DMS53 (cell line): Measurements from ENCODE around the gene NLK.
"Not testable (repeated sequence)": the region's sequence is repeated elsewhere in the genome, so short reads cannot be mapped to it uniquely, and the experiment has no call there.

Experiments
- DNase-seq: peaks from one replicate; lab custom pipeline; 2025; lab: John Stamatoyannopoulos, UW

NLK gene

DNA sequence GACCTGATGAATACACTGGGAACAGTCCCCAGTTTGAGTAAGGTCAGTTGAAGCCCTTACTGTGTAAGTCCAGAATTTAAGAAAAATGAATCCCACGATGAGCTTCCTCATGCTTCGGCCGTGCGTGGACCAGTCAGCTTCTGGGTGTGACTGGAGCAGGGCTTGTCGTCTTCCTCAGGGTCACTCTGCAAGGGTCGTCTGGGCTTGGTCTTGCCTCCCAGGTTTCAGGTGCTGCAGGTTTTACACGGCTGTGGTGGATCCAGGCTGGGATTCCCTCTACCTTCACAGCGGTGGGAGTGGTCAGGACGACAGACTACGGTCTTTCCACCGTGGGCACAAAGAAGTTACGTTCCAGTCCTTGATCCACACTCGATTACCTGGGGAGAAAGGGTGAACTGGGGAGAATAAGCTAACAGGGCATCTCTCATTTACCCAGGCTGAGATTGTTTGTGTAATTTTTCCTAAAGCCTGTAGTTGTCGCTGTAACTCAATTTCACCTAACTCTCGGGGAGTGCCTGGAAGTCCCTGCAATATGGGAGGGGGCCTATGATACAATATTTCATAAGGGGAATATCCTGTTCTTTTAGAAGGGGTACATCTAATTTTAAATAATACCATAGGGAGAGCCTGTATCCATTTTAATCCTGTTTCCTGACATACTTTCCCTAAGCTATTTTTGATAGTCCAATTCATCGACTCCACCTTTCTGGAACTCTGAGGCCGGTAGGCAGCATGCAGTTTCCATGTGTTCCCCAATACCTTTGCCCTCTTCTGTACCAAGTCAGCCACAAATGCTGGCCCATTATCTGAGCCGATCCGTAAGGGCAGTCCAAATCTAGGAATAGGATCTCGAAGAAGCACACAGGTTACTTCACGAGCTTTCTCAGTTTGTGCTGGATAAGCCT is 190.7 kb downstream of the NLK start:
- peak; percentile 47 for DNase-seq

DNA sequence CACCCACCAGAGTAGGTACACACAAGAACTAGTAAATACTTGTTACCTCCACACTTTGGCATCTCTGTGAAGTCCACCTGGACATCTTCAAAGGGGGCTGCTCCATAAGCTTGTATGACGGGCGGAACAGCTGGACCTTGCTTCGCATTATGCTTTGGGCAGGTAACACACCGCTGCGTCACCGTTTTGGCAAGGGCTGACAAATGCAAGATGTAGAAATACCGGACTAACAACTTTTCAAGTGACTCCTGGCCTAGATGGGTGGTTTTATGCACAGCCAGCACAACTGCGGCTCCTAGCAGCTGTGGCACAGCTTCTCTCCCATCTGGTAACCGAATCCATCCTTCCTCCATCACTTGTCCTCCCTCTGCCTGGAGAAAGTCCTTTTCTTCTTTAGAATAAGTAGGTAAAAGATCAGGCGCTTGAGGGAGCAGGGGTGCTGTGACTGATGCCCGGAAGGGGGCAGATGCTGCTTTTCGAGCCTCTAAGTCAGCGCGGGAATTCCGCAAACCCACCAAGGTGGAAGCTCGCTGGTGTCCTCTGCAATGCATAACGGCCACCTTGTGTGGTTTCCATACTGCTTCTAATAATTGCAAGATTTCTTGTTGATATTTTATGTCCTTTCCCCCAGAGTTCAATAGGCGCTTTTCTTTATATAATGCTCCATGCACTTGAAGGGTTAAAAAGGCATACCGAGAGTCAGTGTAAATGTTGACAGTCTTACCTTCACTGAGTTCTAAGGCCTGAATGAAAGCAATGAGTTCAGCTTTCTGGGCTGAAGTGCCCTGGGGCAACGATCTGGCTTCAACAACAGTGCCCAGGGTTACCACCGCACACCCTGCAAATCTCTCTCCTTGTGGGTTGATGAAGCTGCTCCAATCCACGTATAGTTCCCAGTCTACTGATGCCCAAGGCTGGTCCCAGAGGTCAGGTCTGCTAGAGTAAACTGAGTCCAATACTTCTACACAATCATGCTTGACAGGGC is 191.7 kb downstream of the NLK start:
- DNase-seq: peak; percentile 94

DNA sequence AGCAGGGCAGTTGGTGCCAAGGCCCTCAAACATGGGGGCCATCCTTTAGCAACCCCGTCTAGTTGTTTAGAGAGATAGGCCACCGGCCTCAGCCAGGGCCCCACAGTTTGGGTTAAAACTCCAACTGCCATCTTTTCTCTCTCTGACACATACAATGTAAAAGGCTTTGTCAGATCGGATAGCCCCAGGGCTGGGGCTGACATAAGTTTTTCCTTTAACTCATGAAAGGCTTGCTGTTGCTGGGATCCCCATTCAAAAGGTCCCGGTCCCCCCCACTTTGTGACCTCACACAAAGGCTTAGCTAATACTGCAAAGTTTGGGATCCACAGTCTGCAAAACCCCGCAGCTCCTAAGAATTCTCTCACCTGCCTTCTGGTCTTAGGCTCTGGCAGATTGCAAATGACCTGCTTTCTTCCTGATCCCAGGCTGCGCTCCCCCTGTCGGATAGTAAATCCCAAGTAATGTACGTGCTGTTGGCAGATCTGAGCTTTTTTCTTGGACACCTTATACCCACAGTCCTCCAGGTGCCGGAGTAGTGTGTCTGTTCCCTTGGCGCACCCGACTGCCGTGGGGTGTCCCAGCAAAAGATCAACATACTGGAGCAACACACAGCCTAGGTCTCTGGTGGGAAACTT is 192.7 kb downstream of the NLK start:
- DNase-seq: not testable (repeated sequence)

DNA sequence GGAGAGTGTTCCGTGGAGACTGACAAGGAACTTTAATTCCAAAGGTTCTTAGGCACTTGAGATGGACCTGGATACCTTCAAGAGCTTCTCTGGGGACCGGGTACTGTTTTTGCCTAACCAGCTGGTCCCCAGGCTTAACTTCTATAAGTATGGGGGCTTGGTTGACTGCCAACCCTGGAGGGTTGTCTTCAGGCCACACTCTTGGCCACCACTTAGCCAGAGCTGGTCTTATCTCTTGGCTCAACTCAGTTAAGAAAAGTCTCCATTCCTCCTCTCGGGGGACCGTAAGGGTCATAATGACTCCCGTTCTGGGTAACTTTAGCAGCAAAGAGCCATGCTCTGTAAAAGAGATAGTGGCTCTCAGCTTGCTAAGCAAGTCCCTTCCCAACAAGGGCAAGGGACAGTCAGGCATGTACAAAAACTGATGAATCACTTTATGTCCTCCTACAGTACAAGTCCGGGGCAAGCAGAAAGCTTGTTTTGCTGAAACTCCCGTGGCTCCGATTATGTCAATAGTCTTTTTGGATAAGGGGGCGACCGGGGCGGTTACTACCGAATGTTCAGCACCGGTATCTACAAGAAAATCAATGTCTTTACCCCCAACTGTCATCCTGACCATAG is 193.7 kb downstream of the NLK start:
- not testable (repeated sequence) for DNase-seq

DNA sequence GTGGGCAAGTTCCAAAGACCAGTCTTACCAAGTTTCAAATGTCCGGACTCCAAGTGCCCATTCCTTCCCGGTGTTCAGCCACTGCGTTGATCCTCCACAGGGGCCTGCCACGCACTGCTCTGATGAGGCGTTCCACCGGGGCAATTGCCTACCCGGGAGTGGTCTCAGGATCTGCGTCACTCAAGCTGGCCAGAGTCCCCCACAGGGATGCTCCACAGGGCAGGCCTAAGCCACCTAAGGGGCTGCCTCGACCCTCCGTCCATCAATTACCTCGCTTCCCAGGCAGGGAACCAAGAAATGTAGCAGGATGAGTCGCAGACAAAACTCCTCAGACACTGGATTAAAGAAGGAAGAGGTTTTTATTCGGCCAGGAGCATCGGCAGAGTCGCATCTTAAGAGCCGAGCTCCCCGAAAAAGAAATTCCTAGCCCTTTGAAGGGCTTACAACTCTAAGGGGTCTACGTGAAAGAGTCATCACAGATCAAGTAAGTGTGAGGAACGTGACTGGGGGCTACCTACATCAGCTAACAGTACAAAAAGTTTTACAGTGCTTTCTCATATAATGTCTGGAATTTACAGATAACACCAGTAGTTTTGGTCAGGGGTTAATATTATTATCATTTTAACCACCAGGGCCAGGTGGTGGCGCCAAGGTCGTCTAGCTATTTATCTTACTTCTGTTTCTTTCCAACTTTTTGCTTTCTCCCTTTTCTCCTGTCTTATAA is 196.2 kb downstream of the NLK start:
- DNase-seq: not testable (repeated sequence)

DNA sequence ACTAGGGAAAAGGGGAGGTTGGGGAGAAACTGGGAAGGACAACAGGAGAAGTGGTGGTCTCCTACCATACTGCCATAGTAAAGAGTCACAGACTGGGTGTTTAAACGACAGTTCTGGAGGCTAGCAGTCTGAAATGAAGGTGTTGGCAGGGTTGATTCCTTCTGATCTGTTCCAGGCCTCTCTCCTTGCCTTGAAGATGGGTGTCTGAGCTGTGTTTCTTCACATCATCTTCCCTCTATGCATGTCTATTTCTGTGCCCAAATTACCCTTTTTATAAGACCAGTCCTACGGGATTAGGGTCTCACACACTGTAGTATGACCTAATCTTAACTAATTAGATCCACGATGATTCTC is 196.8 kb downstream of the NLK start:
- no peak for DNase-seq

DNA sequence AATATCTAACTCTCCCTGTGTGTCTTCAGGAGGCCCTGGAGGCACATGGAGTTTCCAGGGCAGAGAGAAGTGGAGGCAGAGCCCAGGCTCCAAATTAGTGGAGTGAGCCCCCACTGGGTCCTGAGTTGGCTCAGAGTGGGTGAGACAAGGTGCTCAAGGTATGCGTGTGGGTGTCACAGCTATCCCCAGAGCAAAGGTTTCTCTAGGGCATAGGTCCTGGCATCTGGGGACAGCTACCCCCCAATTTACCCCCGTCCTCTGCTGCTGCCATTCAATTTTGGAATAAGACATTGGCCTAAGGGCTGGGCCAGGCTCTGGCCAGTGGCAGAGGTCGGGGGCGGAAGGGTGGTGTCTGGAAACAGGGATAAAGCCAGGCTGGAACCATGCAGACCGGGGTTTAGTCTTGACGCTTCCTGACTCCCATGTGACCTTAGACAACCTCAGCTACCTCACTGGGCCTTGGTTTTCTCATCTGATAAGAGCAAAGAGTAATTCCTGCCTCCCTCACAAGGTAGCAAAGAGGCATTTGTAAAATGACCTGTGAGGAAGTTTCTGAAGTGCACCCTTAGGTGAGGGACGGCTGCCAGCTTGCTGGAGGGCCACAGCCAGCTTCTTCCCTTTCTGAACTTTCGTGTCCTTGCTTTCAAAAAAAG is 198.3 kb downstream of the NLK start:
- DNase-seq: no peak

DNA sequence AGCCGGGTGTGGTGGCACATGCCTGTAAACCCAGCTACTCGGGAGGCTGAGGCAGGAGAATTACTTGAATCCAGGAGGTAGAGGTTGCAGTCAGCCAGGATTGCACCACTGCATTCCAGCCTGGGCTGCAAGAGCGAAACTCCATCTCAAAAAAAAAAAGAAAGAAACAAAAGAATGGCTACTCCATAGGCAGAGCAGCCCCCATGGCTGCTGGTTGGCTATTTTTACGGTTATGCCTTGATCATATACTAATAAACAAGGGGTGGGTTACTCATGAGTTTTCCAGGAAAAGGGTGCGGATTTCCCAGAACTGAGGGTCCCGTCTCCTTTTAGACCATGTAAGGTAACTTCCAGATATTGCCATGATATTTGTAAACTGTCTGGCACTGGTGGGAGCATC is 200.3 kb downstream of the NLK start:
- no peak for DNase-seq

DNA sequence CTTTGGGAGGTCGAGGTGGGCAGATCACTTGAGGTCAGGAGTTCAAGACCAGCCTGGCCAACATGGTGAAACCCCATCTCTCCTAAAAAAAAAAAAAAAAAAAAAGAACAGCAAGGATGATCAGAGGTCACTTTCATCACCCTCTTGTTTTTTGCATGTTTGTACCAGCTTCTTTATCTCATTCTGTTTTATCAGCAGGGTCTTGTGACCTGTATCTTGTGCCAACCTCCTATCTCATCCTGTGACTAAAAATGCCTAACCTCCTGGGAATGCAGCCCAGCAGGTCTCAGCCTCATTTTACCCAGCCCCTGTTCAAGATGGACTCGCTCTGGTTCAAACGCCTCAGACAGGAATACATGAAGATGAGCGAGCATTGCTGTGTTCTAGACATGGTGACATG is 200.8 kb downstream of the NLK start:
- DNase-seq: not testable (repeated sequence)

DNA sequence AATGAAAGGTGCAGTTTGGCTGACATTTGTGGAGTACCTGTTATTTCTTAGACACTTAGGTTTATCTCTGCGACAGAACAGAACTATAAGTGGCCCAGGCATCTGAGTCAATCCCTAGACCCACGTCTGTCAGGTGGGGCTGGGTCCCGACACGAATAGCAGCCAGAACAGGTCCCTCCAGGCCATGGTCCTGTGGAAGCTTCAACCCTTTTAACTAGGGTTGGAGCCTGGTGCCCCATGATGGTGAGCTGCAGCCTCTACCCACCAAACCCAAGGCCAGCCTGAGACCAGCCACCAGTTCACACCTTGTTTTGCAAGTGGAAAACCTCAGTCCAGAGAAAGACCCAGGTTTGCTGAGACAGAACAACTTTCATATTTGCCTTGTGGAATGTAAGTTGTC is 202.0 kb downstream of the NLK start:
- DNase-seq: no peak
